Ectodermal cell (in vitro differentiated cells): ENCODE measurements around the gene PTGR3.

ENCODE experiments used
- H3K27ac ChIP-seq: 2 replicates; pipeline ENCODE4 v1.7.0; 2013; ENCODE audit warnings: mild to moderate bottlenecking, low read depth, low read length; ENCODE audit not compliant: insufficient read depth, poor library complexity, severe bottlenecking
- H3K27me3 ChIP-seq: 2 replicates; pipeline ENCODE4 v1.7.0; 2013; ENCODE audit warnings: mild to moderate bottlenecking, low read length; ENCODE audit not compliant: insufficient read depth, control insufficient read depth, poor library complexity, severe bottlenecking
- H3K36me3 ChIP-seq: one replicate; pipeline ENCODE4 v1.7.0; 2013; ENCODE audit warnings: low read length; ENCODE audit not compliant: control insufficient read depth, insufficient read depth
- H3K4me1 ChIP-seq: one replicate; pipeline ENCODE4 v1.7.0; 2013; ENCODE audit warnings: low read length; ENCODE audit not compliant: control insufficient read depth, insufficient read depth
- H3K4me3 ChIP-seq: 2 replicates; pipeline ENCODE4 v1.7.0; 2013; ENCODE audit warnings: low read depth, low read length, control low read depth; ENCODE audit not compliant: insufficient read depth
- H3K9me3 ChIP-seq: 2 replicates; pipeline ENCODE4 v1.7.0; 2013; ENCODE audit warnings: mild to moderate bottlenecking, low read length, moderate library complexity; ENCODE audit not compliant: control insufficient read depth
- WGBS, 2 experiments: methylation state at CpG; one replicate each; pipeline ENCODE4 v1.1.7; 2013; ENCODE audit warnings: missing lambda C conversion rate in 2 of 2; 5-methylcytosine and 5-hydroxymethylcytosine counted together

PTGR3 gene

DNA sequence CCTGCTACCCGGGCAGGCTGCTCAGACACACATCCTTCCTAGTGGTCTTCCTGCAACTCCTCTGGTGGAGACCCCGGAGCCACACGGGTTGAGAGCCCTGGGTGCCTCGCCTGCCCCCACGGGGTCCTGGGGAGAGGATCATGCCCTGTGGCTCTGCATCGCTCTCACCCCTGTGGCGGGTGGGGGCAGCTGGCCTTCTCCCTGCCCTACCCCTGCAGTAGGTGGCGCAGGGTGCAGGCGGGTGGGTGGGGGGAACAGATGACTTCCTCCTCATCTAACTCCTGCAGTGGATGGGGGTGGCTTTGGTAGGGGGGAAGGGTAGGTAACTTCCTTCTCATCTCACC lies 40.2 kb upstream of the PTGR3 start:
- H3K27ac ChIP-seq = no peak overlapping the region
- WGBS, 2 experiments = 91 to 97% methylated on average over 7 of the region's 9 CpGs
- H3K9me3 ChIP-seq = no peaks in the 10 kb centered on the region
- no peaks in the 10 kb centered on the region for H3K36me3 ChIP-seq
- H3K4me3 ChIP-seq = no peak overlapping the region
- H3K4me1 ChIP-seq = no peaks in the 10 kb centered on the region
- H3K27me3 ChIP-seq = no peaks in the 10 kb centered on the region

DNA sequence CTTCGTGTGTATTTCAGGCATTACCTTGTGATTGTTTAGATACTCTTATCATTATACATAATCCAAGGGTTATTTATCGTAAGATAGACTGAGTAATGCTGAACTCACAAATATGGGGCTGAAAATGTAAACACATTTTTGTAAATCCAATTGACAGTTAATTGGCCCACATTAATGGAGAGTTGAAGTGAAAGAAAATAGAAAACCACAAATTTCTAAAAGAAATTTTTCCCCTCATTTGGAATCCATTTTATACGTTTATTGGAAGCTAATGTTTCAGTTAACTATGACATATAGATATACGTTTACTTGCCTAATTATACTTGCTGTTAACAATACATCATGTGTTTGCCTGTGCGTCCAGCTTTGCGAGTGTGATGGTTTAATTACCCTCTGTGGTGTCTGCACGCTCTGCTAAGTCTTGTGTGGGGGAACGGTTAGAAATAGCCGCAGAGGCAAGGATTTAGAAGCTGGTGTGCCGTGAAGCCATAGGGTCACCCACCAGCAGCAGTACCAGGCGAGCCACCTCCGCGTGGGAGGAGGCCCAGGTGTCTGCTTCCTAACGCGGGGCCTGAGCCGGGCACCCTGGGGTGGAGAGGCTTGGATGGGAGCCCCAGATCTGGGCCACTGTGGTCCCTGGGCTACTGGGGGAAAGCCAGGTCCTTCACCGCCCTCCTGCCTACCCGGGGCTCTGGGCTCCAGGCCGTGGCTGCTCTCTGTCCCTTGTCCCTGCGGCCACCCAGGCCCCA lies 39.7 kb upstream of the PTGR3 start:
- no peaks in the 10 kb centered on the region for H3K9me3 ChIP-seq
- no peak overlapping the region for H3K4me3 ChIP-seq
- H3K27ac ChIP-seq = no peak overlapping the region
- 91 to 96% methylated on average over 19 to 20 of the region's 20 CpGs for WGBS, 2 experiments
- no peaks in the 10 kb centered on the region for H3K27me3 ChIP-seq
- no peaks in the 10 kb centered on the region for H3K4me1 ChIP-seq
- no peaks in the 10 kb centered on the region for H3K36me3 ChIP-seq

DNA sequence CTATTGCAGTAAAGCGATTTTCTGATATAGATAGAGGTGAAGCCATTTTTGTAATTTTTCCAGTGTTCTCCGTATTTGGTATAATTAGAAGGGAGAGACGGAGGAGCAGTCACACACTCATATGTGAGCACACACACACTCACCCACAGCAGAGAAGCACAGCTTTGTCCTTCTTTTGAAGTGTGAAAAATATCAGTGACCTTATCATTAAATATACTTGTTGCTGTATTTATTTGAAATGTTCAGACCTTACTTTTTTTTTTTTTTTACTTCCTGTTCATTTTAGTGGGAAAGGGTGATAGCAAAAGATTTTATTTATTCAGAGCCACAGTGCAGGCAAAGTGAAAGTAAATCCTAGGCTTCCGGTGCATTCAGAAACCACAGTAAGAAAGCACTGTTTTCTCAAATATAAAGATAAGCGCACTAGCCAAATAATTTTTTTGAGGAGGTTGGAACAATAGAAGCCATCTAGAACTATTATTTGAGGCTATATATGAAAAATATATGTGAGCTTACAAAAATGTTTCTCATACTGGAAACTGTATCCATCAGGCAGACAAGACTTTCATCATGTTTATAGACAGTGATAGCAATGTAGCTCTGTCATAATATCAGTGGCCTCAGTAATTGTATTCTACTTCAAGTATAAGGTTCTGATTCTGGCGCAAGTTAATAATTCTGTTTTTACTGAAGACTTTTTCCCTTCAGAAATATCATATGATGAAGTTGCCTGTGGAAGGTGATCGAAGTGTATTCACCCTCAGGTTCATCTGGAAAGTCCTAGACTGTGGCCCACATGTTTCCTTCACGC lies 38.9 kb upstream of the PTGR3 start:
- Histone ChIP-seq H3K27ac (no peak overlapping the region), H3K4me1 (no peaks in the 10 kb centered on the region), H3K27me3 (no peaks in the 10 kb centered on the region), H3K36me3 (no peaks in the 10 kb centered on the region), H3K4me3 (no peak overlapping the region), H3K9me3 (no peaks in the 10 kb centered on the region)
- WGBS, 2 experiments = 96 to 100% methylated on average over 4 to 7 of the region's 8 CpGs

DNA sequence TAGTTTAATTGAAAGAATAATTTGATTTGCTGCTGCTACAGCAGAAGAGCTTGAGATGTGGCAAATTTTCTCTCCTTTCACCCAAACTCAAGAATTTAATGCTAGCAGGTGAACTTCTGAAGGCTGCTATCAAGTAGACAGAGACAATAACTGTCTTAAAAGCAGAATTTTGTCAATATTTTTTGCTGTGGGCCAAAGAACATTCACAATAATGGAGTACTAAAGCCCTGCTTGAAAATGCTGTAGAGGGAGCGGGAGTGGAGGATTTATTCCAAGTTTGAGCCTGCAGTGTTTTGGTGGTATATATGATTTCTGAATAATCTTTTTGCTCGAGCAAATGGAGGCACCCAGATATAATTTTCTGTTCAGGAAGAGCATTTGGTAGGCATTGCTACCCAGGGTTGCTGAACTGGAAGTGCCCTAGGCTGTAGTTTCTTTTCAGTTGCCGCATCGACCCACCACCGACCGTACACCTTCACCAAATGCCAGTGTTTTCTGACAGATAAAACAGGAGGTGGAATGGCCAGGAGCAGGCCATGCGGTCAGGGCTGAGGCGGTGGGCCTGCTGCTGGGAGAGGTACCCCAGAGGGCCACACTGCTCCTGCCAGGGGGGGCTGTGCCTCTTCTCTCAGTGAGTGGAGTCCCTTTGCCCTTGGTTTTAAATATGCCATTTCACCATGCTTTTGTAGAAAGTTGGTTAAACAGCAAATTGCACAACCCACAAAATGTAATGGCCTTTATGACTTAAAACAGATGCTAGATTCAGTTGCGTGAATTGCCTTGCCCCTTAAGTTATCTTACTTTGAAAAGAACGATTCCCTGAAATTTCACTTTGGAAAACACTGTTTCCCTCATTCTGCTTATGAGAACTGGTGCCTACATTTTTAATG lies 38.0 kb upstream of the PTGR3 start:
- Histone ChIP-seq H3K27ac (no peak overlapping the region), H3K4me1 (no peaks in the 10 kb centered on the region), H3K9me3 (no peaks in the 10 kb centered on the region), H3K36me3 (no peaks in the 10 kb centered on the region), H3K4me3 (no peak overlapping the region), H3K27me3 (no peaks in the 10 kb centered on the region)
- 92 to 94% methylated on average over 10 of the region's 10 CpGs for WGBS, 2 experiments

DNA sequence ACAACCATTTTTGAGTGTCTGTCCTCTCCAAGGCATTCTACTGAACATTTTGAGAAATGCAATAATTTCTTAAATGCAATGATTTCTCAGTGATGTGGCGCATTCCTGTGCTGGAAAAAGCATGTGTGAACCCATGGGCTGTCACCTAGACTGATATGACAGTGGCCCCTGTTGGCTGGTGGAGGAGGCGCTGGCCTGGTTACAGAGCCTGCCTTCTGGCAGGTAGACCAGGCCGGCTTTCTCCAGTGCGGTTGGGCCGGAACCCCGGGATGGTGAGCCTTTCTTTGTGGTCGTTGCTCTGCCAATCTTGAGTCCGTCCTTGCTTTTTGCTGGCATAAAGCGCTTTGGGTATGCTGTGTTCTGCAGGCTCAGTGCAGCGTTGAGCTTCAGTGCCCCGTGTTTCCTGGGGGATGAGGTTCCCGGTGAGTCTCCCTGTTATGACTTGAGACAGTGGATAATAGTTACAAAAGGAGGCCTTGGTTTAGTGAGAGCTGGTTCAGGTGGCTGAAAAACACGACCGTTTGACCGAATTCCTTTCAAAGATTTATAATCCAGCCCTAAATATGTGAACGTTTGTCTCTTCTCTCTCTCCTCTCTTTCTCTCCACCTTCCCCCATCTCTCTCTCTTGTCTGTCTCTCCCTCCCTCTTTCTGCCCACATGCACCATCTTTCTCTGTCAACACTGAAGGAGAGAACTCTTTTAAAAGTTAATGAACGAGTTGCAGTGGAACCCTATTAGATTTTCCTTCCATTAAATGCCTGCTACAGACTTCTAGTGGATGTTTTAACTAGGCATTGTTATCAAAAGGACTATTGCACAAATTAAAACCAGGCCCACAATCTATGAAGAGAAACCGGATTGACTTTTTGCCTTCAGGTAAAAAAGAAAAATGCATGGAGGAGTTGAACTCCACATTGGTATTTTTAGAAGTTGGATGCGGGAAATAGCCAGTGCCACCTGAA lies 35.7 kb upstream of the PTGR3 start:
- Histone ChIP-seq H3K27me3 (no peaks in the 10 kb centered on the region), H3K36me3 (no peaks in the 10 kb centered on the region), H3K27ac (no peak overlapping the region), H3K4me1 (no peaks in the 10 kb centered on the region), H3K9me3 (no peaks in the 10 kb centered on the region), H3K4me3 (no peak overlapping the region)
- 87 to 89% methylated on average over 19 of the region's 19 CpGs for WGBS, 2 experiments

DNA sequence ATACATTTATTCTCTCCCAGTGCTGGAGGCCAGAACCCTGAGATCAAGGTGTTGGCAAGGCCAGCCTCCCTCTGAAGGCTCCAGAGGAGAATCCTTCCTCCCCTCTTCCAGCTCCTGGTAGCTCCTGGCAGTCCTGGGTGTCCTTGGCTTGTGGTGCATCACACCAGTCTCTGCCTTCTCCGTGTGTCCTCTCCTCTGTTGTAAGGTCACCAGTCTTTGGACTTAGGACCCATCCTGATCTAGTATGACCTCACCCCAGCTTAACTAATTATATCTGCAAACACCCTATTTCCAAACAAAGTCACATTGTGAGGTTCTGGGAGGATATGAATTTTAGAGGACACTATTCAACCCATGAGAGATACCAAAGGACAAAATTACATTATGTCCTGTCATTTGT lies 32.8 kb upstream of the PTGR3 start:
- H3K27ac ChIP-seq = no peak overlapping the region
- WGBS, 2 experiments = 87 to 89% methylated on average over 1 of the region's 1 CpG
- no peaks in the 10 kb centered on the region for H3K4me1 ChIP-seq
- H3K36me3 ChIP-seq = no peaks in the 10 kb centered on the region
- H3K4me3 ChIP-seq = no peak overlapping the region
- H3K9me3 ChIP-seq = no peaks in the 10 kb centered on the region
- H3K27me3 ChIP-seq = no peaks in the 10 kb centered on the region

DNA sequence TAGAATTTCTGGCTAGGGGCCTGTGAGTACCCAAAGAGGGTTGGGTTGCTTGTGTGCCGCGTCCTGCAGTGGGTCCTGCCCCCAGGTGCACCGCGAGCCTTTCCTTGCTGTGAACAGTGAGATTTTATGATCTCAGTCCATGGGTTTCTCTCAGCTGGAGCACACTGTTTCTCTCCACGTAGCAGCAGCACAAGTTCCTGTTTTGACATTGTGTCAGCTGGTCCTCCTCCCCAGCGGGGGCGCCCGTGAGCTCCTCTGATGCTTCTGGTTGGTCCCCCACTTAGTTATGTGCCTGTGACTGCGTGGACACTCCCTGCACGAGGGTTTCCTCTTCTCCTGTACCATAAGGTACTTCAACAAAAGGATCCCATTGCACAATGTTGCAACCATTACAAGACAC lies 31.5 kb upstream of the PTGR3 start:
- WGBS, 2 experiments = 93 to 94% methylated on average over 10 of the region's 10 CpGs

DNA sequence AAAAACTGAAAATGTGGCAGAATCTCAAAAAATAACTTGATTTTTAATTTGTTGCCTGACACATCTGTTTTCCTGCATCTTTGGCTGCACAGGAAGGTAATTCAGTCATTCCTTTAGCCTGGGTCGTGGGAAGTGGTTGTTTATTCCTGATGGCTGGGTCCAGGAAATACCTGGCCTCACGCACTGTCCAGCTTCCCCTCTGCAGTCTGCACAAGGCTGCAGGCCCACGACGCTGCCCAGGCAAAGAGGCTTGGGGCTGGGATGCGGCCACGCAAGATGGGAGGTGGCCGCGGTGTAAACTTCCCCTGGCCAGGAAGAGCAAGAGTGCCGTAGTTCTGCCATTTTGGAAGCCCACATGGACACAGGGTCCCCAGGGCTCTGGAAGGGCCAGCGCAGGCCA lies 29.8 kb upstream of the PTGR3 start:
- Histone ChIP-seq H3K4me1 (no peaks in the 10 kb centered on the region), H3K27me3 (no peaks in the 10 kb centered on the region), H3K4me3 (no peak overlapping the region), H3K36me3 (no peaks in the 10 kb centered on the region), H3K27ac (no peak overlapping the region), H3K9me3 (no peaks in the 10 kb centered on the region)
- 96% methylated on average over 10 of the region's 10 CpGs for WGBS, 2 experiments

More for the DNA sequence above, 31.5 kb upstream of the PTGR3 start:
- Histone ChIP-seq H3K4me3 (no peak overlapping the region), H3K9me3 (no peaks in the 10 kb centered on the region), H3K36me3 (no peaks in the 10 kb centered on the region), H3K27me3 (no peaks in the 10 kb centered on the region), H3K4me1 (no peaks in the 10 kb centered on the region), H3K27ac (no peak overlapping the region)

DNA sequence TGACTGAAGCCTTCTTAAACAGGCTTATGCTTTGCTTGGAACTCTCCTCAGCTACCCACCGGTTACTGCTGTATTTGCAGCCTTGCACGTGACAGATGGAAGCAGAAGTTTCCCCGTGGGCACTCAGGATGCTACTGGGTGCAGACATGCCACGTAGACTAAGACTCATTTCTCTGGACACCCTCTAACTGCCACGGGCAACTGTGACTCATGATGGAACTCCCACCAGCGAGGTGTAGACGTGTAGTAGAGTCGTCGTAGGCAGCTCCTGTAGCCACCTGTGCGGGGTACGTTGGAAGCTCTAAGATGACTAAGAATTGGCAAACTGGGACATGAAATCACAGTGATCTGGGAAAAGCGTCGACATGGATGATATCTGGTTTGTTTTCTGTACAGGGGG lies 29.2 kb upstream of the PTGR3 start:
- Histone ChIP-seq H3K4me3 (no peak overlapping the region), H3K27me3 (no peaks in the 10 kb centered on the region), H3K9me3 (no peaks in the 10 kb centered on the region), H3K27ac (no peak overlapping the region), H3K4me1 (no peaks in the 10 kb centered on the region), H3K36me3 (no peaks in the 10 kb centered on the region)
- 94 to 95% methylated on average over 13 of the region's 13 CpGs for WGBS, 2 experiments
